Measurements from ENCODE around the gene LAMC2. TPM values are rescaled to one million over a fixed set of nuclear protein-coding genes. Genes with fewer than 3 reads are reported as not detected.

LAMC2 gene
- total and polyA plus RNA-seq, 3 donors from 2014 or later, result 1.9 to 8.5 (median 3.4) TPM

DNA sequence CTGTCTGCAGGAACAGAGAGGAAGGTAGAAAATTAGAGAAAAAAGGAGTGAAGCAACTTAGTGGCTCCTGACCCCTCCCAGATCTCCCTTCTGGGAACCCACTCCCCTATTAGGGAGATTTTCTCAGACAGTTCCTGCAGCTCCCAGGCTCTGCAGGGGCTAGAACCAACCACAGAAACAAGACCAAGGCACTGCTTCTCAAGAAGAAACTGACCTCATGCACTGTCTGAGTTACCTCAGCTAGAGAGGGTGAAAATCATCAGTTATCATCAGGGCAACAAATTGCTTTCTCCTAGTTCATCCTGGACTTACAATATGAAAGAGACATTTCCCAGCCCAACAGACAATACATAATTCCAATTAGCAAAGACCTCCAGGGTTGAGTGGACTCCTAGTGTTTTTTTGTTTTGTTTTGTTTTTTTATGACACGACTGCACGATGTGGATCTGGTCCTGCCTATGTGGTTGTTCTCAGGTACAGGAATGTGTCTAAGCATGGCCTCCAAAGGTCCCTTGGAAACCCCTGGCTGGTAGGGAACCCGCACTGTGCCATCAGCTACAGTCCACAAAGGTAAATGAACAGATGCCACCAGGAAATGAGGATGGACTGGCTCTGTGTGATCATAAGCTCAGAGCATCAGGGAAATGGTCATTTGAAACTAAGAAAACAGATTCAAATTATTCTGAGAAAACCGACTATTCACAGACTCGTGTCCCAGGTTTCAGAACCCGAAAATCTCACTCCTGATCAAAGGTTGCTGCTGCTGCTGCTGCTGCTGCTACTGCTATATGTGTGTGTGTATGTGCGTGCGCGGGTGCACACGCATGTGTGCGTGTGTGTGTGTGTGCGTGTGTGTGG is 65.3 kb downstream of the LAMC2 start:
- TF ChIP-seq POLR2A (IDR thresholded peaks at IDR 0.05), result no peak
- TF ChIP-seq, protein P1, sequence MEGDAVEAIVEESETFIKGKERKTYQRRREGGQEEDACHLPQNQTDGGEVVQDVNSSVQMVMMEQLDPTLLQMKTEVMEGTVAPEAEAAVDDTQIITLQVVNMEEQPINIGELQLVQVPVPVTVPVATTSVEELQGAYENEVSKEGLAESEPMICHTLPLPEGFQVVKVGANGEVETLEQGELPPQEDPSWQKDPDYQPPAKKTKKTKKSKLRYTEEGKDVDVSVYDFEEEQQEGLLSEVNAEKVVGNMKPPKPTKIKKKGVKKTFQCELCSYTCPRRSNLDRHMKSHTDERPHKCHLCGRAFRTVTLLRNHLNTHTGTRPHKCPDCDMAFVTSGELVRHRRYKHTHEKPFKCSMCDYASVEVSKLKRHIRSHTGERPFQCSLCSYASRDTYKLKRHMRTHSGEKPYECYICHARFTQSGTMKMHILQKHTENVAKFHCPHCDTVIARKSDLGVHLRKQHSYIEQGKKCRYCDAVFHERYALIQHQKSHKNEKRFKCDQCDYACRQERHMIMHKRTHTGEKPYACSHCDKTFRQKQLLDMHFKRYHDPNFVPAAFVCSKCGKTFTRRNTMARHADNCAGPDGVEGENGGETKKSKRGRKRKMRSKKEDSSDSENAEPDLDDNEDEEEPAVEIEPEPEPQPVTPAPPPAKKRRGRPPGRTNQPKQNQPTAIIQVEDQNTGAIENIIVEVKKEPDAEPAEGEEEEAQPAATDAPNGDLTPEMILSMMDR (IDR thresholded peaks at IDR 0.05), result no peak
- intact Hi-C loops (cut with DNase I; ENCODE audit: low total_unique reads), result no loop called here
- WGBS, 2 donors, result 76 to 87% methylated on average over 12 of the region's 12 CpGs
- Histone ChIP-seq H3K27ac (no peak overlapping the region), H3K27me3 (no peaks in the 10 kb centered on the region), H3K36me3 (ENCODE audit: low read depth, missing control alignments) (no peaks in the 10 kb centered on the region), H3K9me3 (no peaks in the 10 kb centered on the region), H3K4me1 (peaks cover 3% of the 10 kb centered on the region), H3K4me3 (no peak overlapping the region)
- no peak for DNase-seq

DNA sequence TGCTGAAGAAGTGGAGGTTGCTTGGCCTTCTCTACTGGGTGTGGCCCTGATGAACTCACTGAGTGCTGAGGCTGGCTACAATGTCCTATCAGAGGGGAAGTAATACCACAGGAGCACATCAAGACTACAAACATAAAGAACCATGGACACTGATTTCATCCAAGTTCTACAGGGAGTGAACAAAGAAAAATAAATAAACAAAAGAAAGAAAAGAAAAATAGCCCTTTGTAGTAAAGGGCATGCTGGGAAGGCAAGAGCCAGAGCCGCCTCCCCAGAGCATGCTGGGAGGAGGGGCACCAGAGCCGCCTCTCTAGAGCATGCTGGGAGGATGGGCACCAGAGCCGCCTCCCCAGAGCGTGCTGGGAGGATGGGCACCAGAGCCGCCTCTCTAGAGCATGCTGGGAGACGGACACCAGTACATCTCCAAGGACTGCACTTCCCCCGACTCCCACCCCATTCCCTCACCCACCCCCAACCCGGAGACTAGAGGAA is 65.9 kb downstream of the LAMC2 start:
- Histone ChIP-seq H3K4me1 (peaks cover 3% of the 10 kb centered on the region), H3K27ac (no peak overlapping the region), H3K4me3 (no peak overlapping the region), H3K27me3 (no peaks in the 10 kb centered on the region), H3K36me3 (ENCODE audit: low read depth, missing control alignments) (no peaks in the 10 kb centered on the region), H3K9me3 (no peaks in the 10 kb centered on the region)
- DNase-seq, result peak; percentile 30
- WGBS, 2 donors, result 52 to 66% methylated on average over 8 of the region's 8 CpGs
- TF ChIP-seq POLR2A (IDR thresholded peaks at IDR 0.05), result no peak
- TF ChIP-seq, protein P1 (IDR thresholded peaks at IDR 0.05), result no peak
- intact Hi-C loops (cut with DNase I; ENCODE audit: low total_unique reads), result no loop called here

DNA sequence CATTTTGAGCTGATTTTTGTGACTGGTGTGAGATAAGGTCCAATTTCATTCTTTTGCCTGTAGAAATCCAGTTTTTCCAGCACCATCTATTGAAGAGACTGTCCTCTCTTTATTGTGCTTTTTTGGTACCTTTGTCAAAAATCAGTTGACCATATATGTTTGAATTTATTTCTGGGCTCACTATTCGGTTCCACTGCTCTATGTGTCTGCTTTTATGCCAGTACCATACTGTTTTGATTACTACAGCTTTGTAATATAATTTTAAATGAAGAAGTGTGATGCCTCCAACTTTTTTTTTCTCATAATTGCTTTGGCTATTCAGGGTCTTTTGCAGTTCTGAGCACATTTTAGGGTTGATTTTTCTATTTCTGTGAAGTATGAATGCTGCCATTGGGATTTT is 69.0 kb downstream of the LAMC2 start:
- Histone ChIP-seq H3K27ac (no peak overlapping the region), H3K9me3 (no peaks in the 10 kb centered on the region), H3K27me3 (no peaks in the 10 kb centered on the region), H3K36me3 (ENCODE audit: low read depth, missing control alignments) (no peaks in the 10 kb centered on the region), H3K4me3 (no peak overlapping the region), H3K4me1 (no peaks in the 10 kb centered on the region)
- DNase-seq, result no peak
- no peak for TF ChIP-seq POLR2A (IDR thresholded peaks at IDR 0.05)
- TF ChIP-seq, protein P1 (IDR thresholded peaks at IDR 0.05), result no peak
- intact Hi-C loops (cut with DNase I; ENCODE audit: low total_unique reads), result no loop called here
- 93 to 95% methylated on average over 1 of the region's 1 CpG for WGBS, 2 donors

DNA sequence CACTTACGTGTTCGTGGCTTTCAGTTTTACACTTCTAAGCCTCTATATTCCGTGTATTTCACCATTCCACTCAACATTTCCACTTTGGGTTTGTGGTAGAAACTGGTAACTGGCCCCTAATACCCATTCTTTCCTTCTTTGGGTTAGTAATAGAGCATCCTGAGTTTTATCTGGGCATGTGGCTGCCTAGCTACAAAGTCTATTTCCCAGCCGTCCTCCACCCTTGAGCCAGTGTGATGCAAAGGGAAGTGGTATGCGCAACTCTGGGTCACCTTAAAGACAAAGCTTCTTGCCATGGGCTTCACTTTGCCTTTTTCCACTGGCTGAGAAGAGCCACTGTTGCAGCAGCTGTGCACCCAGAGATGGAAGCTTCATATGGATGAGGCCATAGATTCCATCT is 73.9 kb downstream of the LAMC2 start:
- TF ChIP-seq POLR2A (IDR thresholded peaks at IDR 0.05), result no peak
- TF ChIP-seq, protein P1 (IDR thresholded peaks at IDR 0.05), result no peak
- intact Hi-C loops (cut with DNase I; ENCODE audit: low total_unique reads), result no loop called here
- H3K4me3 ChIP-seq, result no peak overlapping the region
- H3K4me1 ChIP-seq, result no peaks in the 10 kb centered on the region
- no peaks in the 10 kb centered on the region for H3K36me3 ChIP-seq (ENCODE audit: low read depth, missing control alignments)
- H3K27ac ChIP-seq, result no peak overlapping the region
- H3K27me3 ChIP-seq, result no peaks in the 10 kb centered on the region
- H3K9me3 ChIP-seq, result no peaks in the 10 kb centered on the region
- no peak for DNase-seq
- WGBS, 2 donors, result 89 to 93% methylated on average over 5 of the region's 5 CpGs

Measured in testis (tissue), 3 donors.